ENCODE data around the gene PECR.

PECR gene

GRCh38 chr2:216004697-216005283 lies 76.8 kb downstream of the PECR start:
- no peak overlapping the region for H3K27ac ChIP-seq
- H3K36me3 ChIP-seq, result peaks cover 5% of the 10 kb centered on the region
- H3K27me3 ChIP-seq, result no peaks in the 10 kb centered on the region
- TF ChIP-seq CTCF (IDR thresholded peaks at IDR 0.05), result no peak
- H3K4me3 ChIP-seq (ENCODE audit: low read depth in 1 of 2, low read length in 1 of 2), result no peak overlapping the region
- peaks cover 7 to 9% of the 10 kb centered on the region in 2 experiments for H3K4me1 ChIP-seq (ENCODE audit: control insufficient read depth in 1 of 2, insufficient read depth in 1 of 2, low read depth in 1 of 2, low read length in 1 of 2)
- H3K9me3 ChIP-seq, result no peaks in the 10 kb centered on the region

- peaks cover 7 to 9% of the 10 kb centered on the region in 2 experiments for H3K4me1 ChIP-seq (ENCODE audit: control insufficient read depth in 1 of 2, insufficient read depth in 1 of 2, low read depth in 1 of 2, low read length in 1 of 2)
- no peaks in the 10 kb centered on the region for H3K27me3 ChIP-seq
- peaks cover 5% of the 10 kb centered on the region for H3K36me3 ChIP-seq
- H3K27ac ChIP-seq, result no peak overlapping the region
- no peak overlapping the region for H3K4me3 ChIP-seq (ENCODE audit: low read depth in 1 of 2, low read length in 1 of 2)
- H3K9me3 ChIP-seq, result no peaks in the 10 kb centered on the region
- TF ChIP-seq CTCF (IDR thresholded peaks at IDR 0.05), result no peak
Observed at GRCh38 chr2:216003876-216004696, 77.5 kb downstream of the PECR start.

- Histone ChIP-seq H3K27ac (no peak overlapping the region), H3K4me3 (ENCODE audit: low read depth in 1 of 2, low read length in 1 of 2) (no peak overlapping the region), H3K27me3 (no peaks in the 10 kb centered on the region), H3K4me1 (ENCODE audit: control insufficient read depth in 1 of 2, insufficient read depth in 1 of 2, low read depth in 1 of 2, low read length in 1 of 2) (peaks cover 8 to 12% of the 10 kb centered on the region in 2 experiments), H3K36me3 (peaks cover 5% of the 10 kb centered on the region), H3K9me3 (no peaks in the 10 kb centered on the region)
- no peak for TF ChIP-seq CTCF (IDR thresholded peaks at IDR 0.05)
Observed at GRCh38 chr2:216002693-216003092, 78.9 kb downstream of the PECR start.

GRCh38 chr2:216002101-216002678 lies 79.4 kb downstream of the PECR start:
- Histone ChIP-seq H3K27ac (no peak overlapping the region), H3K4me1 (ENCODE audit: control insufficient read depth in 1 of 2, insufficient read depth in 1 of 2, low read depth in 1 of 2, low read length in 1 of 2) (peaks cover 13 to 17% of the 10 kb centered on the region in 2 experiments), H3K4me3 (ENCODE audit: low read depth in 1 of 2, low read length in 1 of 2) (no peak overlapping the region)

More at GRCh38 chr2:216002101-216002678, 79.4 kb downstream of the PECR start:
- TF ChIP-seq CTCF (IDR thresholded peaks at IDR 0.05), result no peak
- H3K27me3 ChIP-seq, result no peaks in the 10 kb centered on the region
- H3K36me3 ChIP-seq, result peaks cover 5% of the 10 kb centered on the region
- no peaks in the 10 kb centered on the region for H3K9me3 ChIP-seq

Data from neutrophil (primary cell).